Right lobe of liver (tissue), 6 donors: ENCODE measurements around the gene FASTKD3. TPM values are rescaled to one million over a fixed set of nuclear protein-coding genes. Genes with fewer than 3 reads are reported as not detected.
A peak's percentile ranks its signal among the peaks of the same experiment; 100 is the strongest.

Source experiments
- ATAC-seq, 4 donors: fragments of 200-7000 bp; cut with Tn5 transposase; one replicate each; pipeline ENCODE4 v1.9.1; 2020; ENCODE audit warnings: mild to moderate bottlenecking in 4 of 4, moderate library complexity in 4 of 4
- DNase-seq, 3 donors: peaks; one replicate each; pipeline ENCODE4 v3.0.0-alpha.2; 2020
- H3K27ac ChIP-seq, 3 donors: fragments of 200-600 bp; one replicate each; pipeline ENCODE4 v1.8.0; 2022
- H3K27me3 ChIP-seq, 2 donors: fragments of 200-600 bp; one replicate each; pipeline ENCODE4 v1.8.0; 2022
- H3K36me3 ChIP-seq, 4 donors: fragments of 200-600 bp; sonication (generic) in 1 of 4; one replicate each; pipeline versions ENCODE4 v1.5.1 to v1.8.0; 2017 to 2022; ENCODE audit warnings: control low read depth in 1 of 4
- H3K4me1 ChIP-seq, 4 donors: fragments of 200-600 bp; sonication (generic) in 1 of 4; one replicate each; pipeline versions ENCODE4 v1.5.1 to v1.8.0; 2017 to 2022; ENCODE audit warnings: control low read depth in 1 of 4
- H3K4me3 ChIP-seq, 3 donors: fragments of 200-600 bp; one replicate each; pipeline ENCODE4 v1.8.0; 2022
- H3K9me3 ChIP-seq, 4 donors: fragments of 200-600 bp; sonication (generic) in 1 of 4; one replicate each; pipeline versions ENCODE4 v1.5.1 to v1.8.0; 2017 to 2022; ENCODE audit warnings: control low read depth in 1 of 4
- POLR2A ChIP-seq: fragments of 450-650 bp; IDR thresholded peaks from one replicate; pipeline ENCODE4 v1.6.1; 2017; ENCODE audit warnings: antibody characterized with exemption, mild to moderate bottlenecking
- WGBS: methylation state at CpG from one replicate; pipeline ENCODE4 v1.1.6; 2018; ENCODE audit warnings: low coverage, low lambda C conversion rate; ENCODE audit not compliant: insufficient coverage; ENCODE audit errors: missing lambda C conversion rate; 5-methylcytosine and 5-hydroxymethylcytosine counted together
- intact Hi-C, 2 donors: fragments of 100-400 bp; cut with DNase I; formaldehyde crosslinking; loops; one replicate each; pipeline versions ENCODE4 v1.11.2 to v1.14.1; 2022
- total RNA-seq, 6 experiments: library from RNA; depleted of rRNA in 2 of 6; stranded (reverse); fragments of >200 nt in 2 of 6; fragmentation: NEBNext Ultra II Directional in 3 of 6; extraction: Animal tissue kit (Norgen Biotek cat#: 25700) in 3 of 6; gene quantifications; one replicate each; pipeline versions ENCODE4 v1.1.0 to v1.2.4, GENCODE V29; 2016 to 2023
- TF ChIP-seq, protein P1 (sequence below), 4 donors: fragments of 200-600 bp in 3 of 4; fragments of 450-650 bp in 1 of 4; IDR thresholded peaks; one replicate each; pipeline versions ENCODE4 v1.5.1 to v1.8.0; 2016 to 2022; ENCODE audit warnings: antibody characterized with exemption in 4 of 4, mild to moderate bottlenecking in 2 of 4
- donor health status: DM: no; HTN: yes; CAD: no.
- donor health status: DM: no; HTN: no; CAD: no.
- donor health status: DM: no; HTN: no; CAD: no.
- donor health status: DM: no; HTN: yes; CAD: no.
- donor health status: DM: no; HTN: yes; CAD: no.

FASTKD3 gene
- total RNA-seq, 6 experiments from 2014 or later, result 3.8 to 9.6 (median 6.1) TPM

DNA sequence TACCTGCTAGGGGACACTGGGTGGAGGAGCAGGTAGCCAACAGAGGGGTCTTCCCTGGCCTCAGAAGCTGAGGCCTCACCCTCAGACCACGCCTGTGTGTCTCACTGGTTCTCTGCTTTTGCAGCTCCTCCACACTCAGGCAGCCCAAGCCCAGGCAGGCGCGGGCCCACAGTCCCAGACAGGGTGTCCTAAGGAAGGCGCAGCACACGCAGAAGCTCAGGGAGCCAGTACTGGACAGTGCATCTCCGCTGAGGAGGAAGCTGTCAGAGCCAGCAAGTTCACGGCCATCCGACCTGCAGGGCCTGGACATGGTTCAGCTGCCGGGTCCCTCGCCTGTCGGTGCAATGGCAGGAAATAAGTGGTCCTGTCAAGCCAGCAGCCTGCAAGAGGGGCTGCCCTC, 43.2 kb downstream of the FASTKD3 start:
- peak in 1 of 4 donors; percentile 16 for ATAC-seq
- 72% methylated on average over 2 of the region's 11 CpGs for WGBS
- DNase-seq, result no peak
- H3K4me3 ChIP-seq, result no peak overlapping the region
- H3K27ac ChIP-seq, result no peak overlapping the region
- H3K36me3 ChIP-seq, result no peaks in the 10 kb centered on the region
- H3K4me1 ChIP-seq, result no peaks in the 10 kb centered on the region
- intact Hi-C loops, result no loop called here
- TF ChIP-seq, protein P1, sequence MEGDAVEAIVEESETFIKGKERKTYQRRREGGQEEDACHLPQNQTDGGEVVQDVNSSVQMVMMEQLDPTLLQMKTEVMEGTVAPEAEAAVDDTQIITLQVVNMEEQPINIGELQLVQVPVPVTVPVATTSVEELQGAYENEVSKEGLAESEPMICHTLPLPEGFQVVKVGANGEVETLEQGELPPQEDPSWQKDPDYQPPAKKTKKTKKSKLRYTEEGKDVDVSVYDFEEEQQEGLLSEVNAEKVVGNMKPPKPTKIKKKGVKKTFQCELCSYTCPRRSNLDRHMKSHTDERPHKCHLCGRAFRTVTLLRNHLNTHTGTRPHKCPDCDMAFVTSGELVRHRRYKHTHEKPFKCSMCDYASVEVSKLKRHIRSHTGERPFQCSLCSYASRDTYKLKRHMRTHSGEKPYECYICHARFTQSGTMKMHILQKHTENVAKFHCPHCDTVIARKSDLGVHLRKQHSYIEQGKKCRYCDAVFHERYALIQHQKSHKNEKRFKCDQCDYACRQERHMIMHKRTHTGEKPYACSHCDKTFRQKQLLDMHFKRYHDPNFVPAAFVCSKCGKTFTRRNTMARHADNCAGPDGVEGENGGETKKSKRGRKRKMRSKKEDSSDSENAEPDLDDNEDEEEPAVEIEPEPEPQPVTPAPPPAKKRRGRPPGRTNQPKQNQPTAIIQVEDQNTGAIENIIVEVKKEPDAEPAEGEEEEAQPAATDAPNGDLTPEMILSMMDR (IDR thresholded peaks at IDR 0.05), result no peak
- TF ChIP-seq POLR2A, result no peak
- H3K27me3 ChIP-seq, result no peaks in the 10 kb centered on the region
- no peaks in the 10 kb centered on the region for H3K9me3 ChIP-seq

DNA sequence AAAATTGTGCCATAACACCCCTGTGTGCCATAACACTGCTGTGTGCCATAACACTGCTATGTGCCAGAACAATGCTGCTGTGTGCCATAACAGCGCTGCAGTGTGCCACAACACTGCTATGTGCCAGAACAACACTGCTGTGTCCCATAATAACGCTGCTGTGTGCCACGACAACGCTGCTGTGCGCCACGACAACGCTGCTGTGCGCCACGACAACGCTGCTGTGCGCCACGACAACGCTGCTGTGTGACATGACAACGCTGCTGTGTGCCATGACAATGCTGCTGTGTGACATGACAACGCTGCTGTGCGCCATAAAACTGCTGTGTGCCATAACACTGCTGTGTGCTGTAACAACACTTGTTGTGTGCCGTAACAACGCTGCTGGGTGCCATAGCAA, 43.8 kb downstream of the FASTKD3 start:
- TF ChIP-seq, protein P1 (IDR thresholded peaks at IDR 0.05), result no peak
- TF ChIP-seq POLR2A, result no peak
- Histone ChIP-seq H3K27me3 (no peaks in the 10 kb centered on the region), H3K4me1 (no peaks in the 10 kb centered on the region), H3K9me3 (no peaks in the 10 kb centered on the region), H3K4me3 (no peak overlapping the region), H3K27ac (no peak overlapping the region), H3K36me3 (no peaks in the 10 kb centered on the region)
- WGBS, result 82% methylated on average over 11 of the region's 18 CpGs
- ATAC-seq (no peak), DNase-seq (no peak)
- intact Hi-C loops, result no loop called here

DNA sequence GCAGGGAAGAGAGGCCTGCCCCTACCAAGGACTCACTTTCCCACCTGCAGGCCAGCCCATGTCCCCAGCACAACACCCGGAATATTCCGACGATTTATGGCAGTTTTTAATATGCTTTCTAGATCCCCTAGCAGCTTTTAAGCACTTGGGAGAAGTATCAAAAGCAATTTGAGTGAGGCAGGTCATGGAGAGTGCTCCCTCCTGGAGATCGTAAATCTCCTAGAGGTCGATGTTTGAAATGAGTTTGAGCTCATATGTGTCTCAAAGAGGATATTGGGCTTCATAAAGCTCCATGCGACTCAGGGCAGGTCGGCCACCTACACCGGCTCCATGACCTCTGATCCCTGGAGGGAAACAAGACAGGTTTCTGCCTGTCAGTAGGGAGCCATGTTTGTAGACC, 45.2 kb downstream of the FASTKD3 start:
- WGBS, result 62% methylated on average over 6 of the region's 8 CpGs
- H3K9me3 ChIP-seq, result no peaks in the 10 kb centered on the region
- TF ChIP-seq, protein P1 (IDR thresholded peaks at IDR 0.05), result no peak
- TF ChIP-seq POLR2A, result no peak
- H3K27me3 ChIP-seq, result no peaks in the 10 kb centered on the region
- DNase-seq, result no peak
- no peaks in the 10 kb centered on the region for H3K36me3 ChIP-seq
- no peak overlapping the region for H3K27ac ChIP-seq
- intact Hi-C loops, result no loop called here
- H3K4me1 ChIP-seq, result no peaks in the 10 kb centered on the region
- no peak overlapping the region for H3K4me3 ChIP-seq
- no peak for ATAC-seq

DNA sequence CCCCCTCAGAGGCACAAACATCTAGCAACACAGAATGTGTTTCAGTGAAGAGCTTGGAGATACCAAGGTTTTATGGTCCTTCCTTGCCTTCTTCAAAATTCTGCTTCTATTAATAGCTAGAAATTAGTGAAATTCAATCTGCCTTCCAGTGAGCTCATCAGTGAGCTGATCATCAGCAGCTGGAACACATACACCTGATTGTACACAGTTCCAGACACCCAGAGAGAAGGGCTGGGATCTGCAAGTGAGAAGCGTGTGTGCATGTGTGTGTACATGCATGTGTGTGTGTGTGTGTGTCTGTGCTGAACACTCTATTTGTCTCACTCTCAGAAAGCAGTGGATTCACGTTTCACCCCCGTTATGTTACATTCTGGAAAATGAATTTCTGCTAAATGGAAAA, 46.4 kb downstream of the FASTKD3 start:
- no peaks in the 10 kb centered on the region for H3K27me3 ChIP-seq
- no peak overlapping the region for H3K27ac ChIP-seq
- WGBS, result 13% methylated on average over 2 of the region's 3 CpGs
- H3K36me3 ChIP-seq, result no peaks in the 10 kb centered on the region
- H3K9me3 ChIP-seq, result no peaks in the 10 kb centered on the region
- intact Hi-C loops, result no loop called here
- TF ChIP-seq, protein P1 (IDR thresholded peaks at IDR 0.05), result no peak
- no peak for TF ChIP-seq POLR2A
- no peaks in the 10 kb centered on the region for H3K4me1 ChIP-seq
- no peak for ATAC-seq
- no peak overlapping the region for H3K4me3 ChIP-seq
- DNase-seq, result no peak

DNA sequence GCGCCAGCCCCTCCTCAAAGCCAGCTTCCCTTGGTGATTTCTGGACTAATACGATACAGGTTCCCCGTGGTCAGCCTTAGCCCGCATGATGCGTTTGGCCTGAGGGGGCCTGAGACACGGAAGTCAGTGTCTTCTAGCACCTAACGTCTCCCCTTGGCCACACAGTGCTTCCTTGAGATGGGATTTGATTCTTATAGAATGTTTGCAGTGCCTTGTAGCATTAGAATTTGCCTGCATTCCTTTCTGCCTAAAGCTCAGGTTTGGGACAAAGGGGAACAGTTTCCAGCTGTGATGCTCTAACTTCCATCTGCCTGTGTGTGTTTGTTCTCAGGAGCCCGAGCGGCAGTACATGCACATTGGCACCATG, 52.3 kb downstream of the FASTKD3 start:
- 26% methylated on average over 9 of the region's 9 CpGs for WGBS
- DNase-seq, result no peak

More for the DNA sequence above, 52.3 kb downstream of the FASTKD3 start:
- H3K27ac ChIP-seq, result no peak overlapping the region
- no peaks in the 10 kb centered on the region for H3K36me3 ChIP-seq
- no peak overlapping the region for H3K4me3 ChIP-seq
- ATAC-seq, result peak in 2 of 4 donors; percentile 9 to 26
- TF ChIP-seq POLR2A, result no peak
- TF ChIP-seq, protein P1 (IDR thresholded peaks at IDR 0.05), result peak in 1 of 4 donors; percentile 1
- H3K27me3 ChIP-seq, result no peaks in the 10 kb centered on the region
- intact Hi-C loops, result no loop called here
- H3K9me3 ChIP-seq, result no peaks in the 10 kb centered on the region
- H3K4me1 ChIP-seq, result no peaks in the 10 kb centered on the region
